ENCODE data around the gene SPEF2.
A peak's percentile ranks its signal among the peaks of the same experiment; 100 is the strongest.

SPEF2 gene

DNA sequence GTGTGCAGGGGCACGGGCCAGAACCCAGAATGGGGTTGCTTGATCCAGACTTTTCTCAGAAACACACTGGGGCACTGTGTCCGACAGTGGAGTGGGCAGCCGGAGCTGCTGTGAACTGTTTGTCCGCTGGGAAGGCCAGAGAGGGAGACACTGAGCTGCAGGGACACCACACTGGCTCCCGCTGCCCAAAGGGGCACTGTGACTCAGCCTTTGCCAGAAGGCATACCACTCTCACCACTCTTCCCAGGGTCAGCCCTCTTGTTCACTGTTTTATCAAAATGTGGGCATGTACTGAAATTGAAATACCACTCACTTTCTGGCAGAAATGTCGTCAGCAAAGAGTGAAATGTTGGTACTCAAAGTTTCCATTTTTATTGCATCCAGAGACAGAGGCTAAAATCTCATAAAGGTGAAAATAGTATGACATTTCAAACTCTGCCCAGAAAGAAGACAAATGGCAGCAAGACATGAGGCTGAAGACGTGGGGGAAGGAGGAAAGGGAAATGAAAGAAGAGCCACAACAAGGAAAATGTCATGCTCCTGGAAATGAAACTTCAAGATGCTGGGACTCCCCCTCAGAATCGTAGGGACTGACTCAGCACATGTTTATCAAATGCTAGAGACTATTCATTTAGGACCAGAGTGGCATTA lies 234.5 kb downstream of the SPEF2 start:
- Histone ChIP-seq H3K18ac (ENCODE audit: low read length) (no peak overlapping the region), H4K12ac (ENCODE audit: low read depth, low read length) (no peak overlapping the region), H2AFZ (ENCODE audit: insufficient read depth, low read length, poor library complexity) (no peak overlapping the region), H2BK12ac (ENCODE audit: low read length) (no peak overlapping the region), H3K14ac (ENCODE audit: low read length) (no peak overlapping the region), H2BK120ac (ENCODE audit: insufficient read depth, low read length, poor library complexity) (no peak overlapping the region), H3K36me3 (ENCODE audit: control insufficient read depth in 1 of 2, insufficient read depth in 2 of 2, low read length in 2 of 2) (no peaks in the 10 kb centered on the region), H4K91ac (ENCODE audit: low read depth, low read length) (no peak overlapping the region), H3K4ac (ENCODE audit: low read depth, low read length) (no peak overlapping the region), H3K23ac (ENCODE audit: low read length) (no peak overlapping the region), H2AK5ac (ENCODE audit: low read length) (no peak overlapping the region), H3K79me2 (ENCODE audit: control insufficient read depth, insufficient read depth, low read length, poor library complexity) (no peaks in the 10 kb centered on the region), H3K4me1 (ENCODE audit: control insufficient read depth in 1 of 2, insufficient read depth in 2 of 2, low read length in 2 of 2) (no peaks in the 10 kb centered on the region), H3K79me1 (ENCODE audit: low read length) (no peaks in the 10 kb centered on the region), H3K9me3 (ENCODE audit: insufficient read depth, low read depth, low read length) (peaks cover 3% of the 10 kb centered on the region), H3K4me2 (ENCODE audit: low read length) (no peak overlapping the region), H2BK5ac (ENCODE audit: low read depth, low read length, poor library complexity) (no peak overlapping the region), H3K4me3 (ENCODE audit: low read depth, low read length) (no peak overlapping the region), H4K8ac (ENCODE audit: low read depth, low read length) (no peak overlapping the region), H3K27ac (ENCODE audit: low read depth, low read length) (no peak overlapping the region), H3K27me3 (ENCODE audit: insufficient read depth, low read length) (no peaks in the 10 kb centered on the region), H3K9ac (ENCODE audit: low read length) (no peak overlapping the region)
- DNase-seq = no peak
- no CpG with 5 or more reads among the region's 8 CpGs for WGBS (ENCODE audit: extremely low coverage, insufficient coverage, insufficient read length)

DNA sequence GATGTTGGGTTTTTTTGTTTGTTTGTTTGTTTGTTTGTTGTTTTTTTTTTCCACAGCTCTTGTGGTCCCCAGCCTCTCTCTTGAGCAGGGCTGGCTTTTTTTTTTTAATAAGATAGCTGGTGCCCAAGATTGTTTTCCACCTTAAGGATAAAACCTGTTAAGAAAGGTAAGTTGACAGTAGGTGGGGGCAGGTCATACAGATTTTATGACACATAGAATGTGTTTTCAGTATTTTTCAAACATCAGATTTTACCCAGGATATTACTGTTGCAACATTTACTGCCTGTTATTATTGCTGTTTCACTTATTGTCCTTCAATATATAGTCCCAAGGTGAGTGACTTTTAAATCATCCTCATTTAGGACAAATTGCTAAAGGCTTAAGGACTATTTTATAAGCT lies 235.1 kb downstream of the SPEF2 start:
- no peak overlapping the region for H2AFZ ChIP-seq (ENCODE audit: insufficient read depth, low read length, poor library complexity)
- H3K27me3 ChIP-seq (ENCODE audit: insufficient read depth, low read length) = no peaks in the 10 kb centered on the region
- no peaks in the 10 kb centered on the region for H3K36me3 ChIP-seq (ENCODE audit: control insufficient read depth in 1 of 2, insufficient read depth in 2 of 2, low read length in 2 of 2)
- H3K14ac ChIP-seq (ENCODE audit: low read length) = no peak overlapping the region
- no peak overlapping the region for H2BK120ac ChIP-seq (ENCODE audit: insufficient read depth, low read length, poor library complexity)
- no peak overlapping the region for H4K91ac ChIP-seq (ENCODE audit: low read depth, low read length)
- H3K9me3 ChIP-seq (ENCODE audit: insufficient read depth, low read depth, low read length) = no peaks in the 10 kb centered on the region
- H3K79me1 ChIP-seq (ENCODE audit: low read length) = no peaks in the 10 kb centered on the region
- no peak overlapping the region for H4K12ac ChIP-seq (ENCODE audit: low read depth, low read length)
- H3K4ac ChIP-seq (ENCODE audit: low read depth, low read length) = no peak overlapping the region
- H3K9ac ChIP-seq (ENCODE audit: low read length) = no peak overlapping the region
- H2AK5ac ChIP-seq (ENCODE audit: low read length) = no peak overlapping the region
- no peak overlapping the region for H3K4me2 ChIP-seq (ENCODE audit: low read length)
- H2BK12ac ChIP-seq (ENCODE audit: low read length) = no peak overlapping the region
- H3K4me1 ChIP-seq (ENCODE audit: control insufficient read depth in 1 of 2, insufficient read depth in 2 of 2, low read length in 2 of 2) = no peaks in the 10 kb centered on the region
- DNase-seq = no peak
- no peak overlapping the region for H2BK5ac ChIP-seq (ENCODE audit: low read depth, low read length, poor library complexity)
- no peak overlapping the region for H3K27ac ChIP-seq (ENCODE audit: low read depth, low read length)
- no peak overlapping the region for H4K8ac ChIP-seq (ENCODE audit: low read depth, low read length)
- H3K18ac ChIP-seq (ENCODE audit: low read length) = no peak overlapping the region
- H3K4me3 ChIP-seq (ENCODE audit: low read depth, low read length) = no peak overlapping the region
- no peak overlapping the region for H3K23ac ChIP-seq (ENCODE audit: low read length)
- H3K79me2 ChIP-seq (ENCODE audit: control insufficient read depth, insufficient read depth, low read length, poor library complexity) = no peaks in the 10 kb centered on the region

DNA sequence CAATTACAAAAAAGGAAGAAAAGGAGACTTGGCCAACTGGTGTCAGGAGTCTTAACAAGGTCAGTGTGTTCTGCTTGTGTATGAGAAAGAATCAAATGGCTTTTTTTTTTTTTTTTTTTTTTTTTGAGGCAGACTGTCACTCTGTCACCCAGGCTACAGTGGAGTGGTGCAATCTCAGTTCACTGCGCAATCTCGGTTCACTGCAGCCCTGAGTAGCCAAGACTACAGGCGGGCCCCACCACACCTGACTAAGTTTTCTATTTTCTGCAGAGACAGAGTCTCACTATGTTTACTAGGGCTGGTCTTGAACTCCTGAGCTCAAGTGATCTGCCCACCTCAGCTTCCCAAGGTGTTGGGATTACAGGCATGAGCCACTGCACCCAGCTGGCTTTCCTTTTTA lies 236.0 kb downstream of the SPEF2 start:
- Histone ChIP-seq H2AK5ac (ENCODE audit: low read length) (no peak overlapping the region), H3K27ac (ENCODE audit: low read depth, low read length) (no peak overlapping the region), H3K9ac (ENCODE audit: low read length) (no peak overlapping the region), H3K4me2 (ENCODE audit: low read length) (no peak overlapping the region), H4K12ac (ENCODE audit: low read depth, low read length) (no peak overlapping the region), H3K18ac (ENCODE audit: low read length) (no peak overlapping the region), H2AFZ (ENCODE audit: insufficient read depth, low read length, poor library complexity) (no peak overlapping the region), H3K4me3 (ENCODE audit: low read depth, low read length) (no peak overlapping the region), H4K8ac (ENCODE audit: low read depth, low read length) (no peak overlapping the region), H4K91ac (ENCODE audit: low read depth, low read length) (no peak overlapping the region), H3K14ac (ENCODE audit: low read length) (no peak overlapping the region), H2BK5ac (ENCODE audit: low read depth, low read length, poor library complexity) (no peak overlapping the region), H3K79me1 (ENCODE audit: low read length) (no peaks in the 10 kb centered on the region), H3K79me2 (ENCODE audit: control insufficient read depth, insufficient read depth, low read length, poor library complexity) (no peaks in the 10 kb centered on the region), H3K36me3 (ENCODE audit: control insufficient read depth in 1 of 2, insufficient read depth in 2 of 2, low read length in 2 of 2) (no peaks in the 10 kb centered on the region), H3K4me1 (ENCODE audit: control insufficient read depth in 1 of 2, insufficient read depth in 2 of 2, low read length in 2 of 2) (no peaks in the 10 kb centered on the region), H2BK12ac (ENCODE audit: low read length) (no peak overlapping the region), H3K27me3 (ENCODE audit: insufficient read depth, low read length) (no peaks in the 10 kb centered on the region), H3K4ac (ENCODE audit: low read depth, low read length) (no peak overlapping the region), H2BK120ac (ENCODE audit: insufficient read depth, low read length, poor library complexity) (no peak overlapping the region), H3K23ac (ENCODE audit: low read length) (no peak overlapping the region), H3K9me3 (ENCODE audit: insufficient read depth, low read depth, low read length) (no peaks in the 10 kb centered on the region)
- DNase-seq = peak; percentile 18 to 31
- no CpG with 5 or more reads among the region's 3 CpGs for WGBS (ENCODE audit: extremely low coverage, insufficient coverage, insufficient read length)

DNA sequence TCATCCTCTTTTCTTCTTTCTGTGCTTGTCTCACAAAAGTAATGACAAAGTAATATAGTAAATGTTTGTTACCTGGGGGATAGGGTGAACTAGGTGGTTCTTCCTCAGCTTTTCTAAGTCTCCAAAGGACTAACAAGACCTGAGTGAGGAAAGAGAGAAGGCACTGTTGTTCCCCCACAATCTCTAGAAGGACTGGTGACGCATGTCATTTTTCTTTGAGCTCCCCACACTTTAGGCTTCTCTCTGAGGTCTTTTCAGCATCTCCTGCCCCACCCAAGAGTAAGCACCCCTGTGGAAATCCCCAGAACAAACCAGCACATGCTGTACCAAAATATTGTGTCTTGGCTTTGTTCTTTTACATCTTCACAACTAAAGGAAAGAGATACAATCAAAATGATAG lies 236.6 kb downstream of the SPEF2 start:
- Histone ChIP-seq H3K79me2 (ENCODE audit: control insufficient read depth, insufficient read depth, low read length, poor library complexity) (no peaks in the 10 kb centered on the region), H3K23ac (ENCODE audit: low read length) (no peak overlapping the region), H4K8ac (ENCODE audit: low read depth, low read length) (no peak overlapping the region), H3K14ac (ENCODE audit: low read length) (no peak overlapping the region), H3K36me3 (ENCODE audit: control insufficient read depth in 1 of 2, insufficient read depth in 2 of 2, low read length in 2 of 2) (no peaks in the 10 kb centered on the region), H2AK5ac (ENCODE audit: low read length) (no peak overlapping the region), H2BK120ac (ENCODE audit: insufficient read depth, low read length, poor library complexity) (no peak overlapping the region), H3K9ac (ENCODE audit: low read length) (no peak overlapping the region), H3K4me1 (ENCODE audit: control insufficient read depth in 1 of 2, insufficient read depth in 2 of 2, low read length in 2 of 2) (peaks cover 0 to 1% of the 10 kb centered on the region in 2 experiments), H3K4me3 (ENCODE audit: low read depth, low read length) (no peak overlapping the region), H4K12ac (ENCODE audit: low read depth, low read length) (no peak overlapping the region), H3K4me2 (ENCODE audit: low read length) (no peak overlapping the region), H3K27me3 (ENCODE audit: insufficient read depth, low read length) (no peaks in the 10 kb centered on the region), H2AFZ (ENCODE audit: insufficient read depth, low read length, poor library complexity) (no peak overlapping the region), H2BK5ac (ENCODE audit: low read depth, low read length, poor library complexity) (no peak overlapping the region), H3K79me1 (ENCODE audit: low read length) (no peaks in the 10 kb centered on the region), H3K18ac (ENCODE audit: low read length) (no peak overlapping the region), H2BK12ac (ENCODE audit: low read length) (no peak overlapping the region), H4K91ac (ENCODE audit: low read depth, low read length) (no peak overlapping the region), H3K27ac (ENCODE audit: low read depth, low read length) (no peak overlapping the region), H3K9me3 (ENCODE audit: insufficient read depth, low read depth, low read length) (no peaks in the 10 kb centered on the region), H3K4ac (ENCODE audit: low read depth, low read length) (no peak overlapping the region)
- DNase-seq = no peak
- no CpG with 5 or more reads among the region's 1 CpG for WGBS (ENCODE audit: extremely low coverage, insufficient coverage, insufficient read length)

Measured in trophoblast cell (in vitro differentiated cells and primary cell).